ENCODE data around the gene DAZAP2.
"Not testable (repeated sequence)": the region's sequence is repeated elsewhere in the genome, so short reads cannot be mapped to it uniquely, and the experiment has no call there.

The DAZAP2 gene

DNA sequence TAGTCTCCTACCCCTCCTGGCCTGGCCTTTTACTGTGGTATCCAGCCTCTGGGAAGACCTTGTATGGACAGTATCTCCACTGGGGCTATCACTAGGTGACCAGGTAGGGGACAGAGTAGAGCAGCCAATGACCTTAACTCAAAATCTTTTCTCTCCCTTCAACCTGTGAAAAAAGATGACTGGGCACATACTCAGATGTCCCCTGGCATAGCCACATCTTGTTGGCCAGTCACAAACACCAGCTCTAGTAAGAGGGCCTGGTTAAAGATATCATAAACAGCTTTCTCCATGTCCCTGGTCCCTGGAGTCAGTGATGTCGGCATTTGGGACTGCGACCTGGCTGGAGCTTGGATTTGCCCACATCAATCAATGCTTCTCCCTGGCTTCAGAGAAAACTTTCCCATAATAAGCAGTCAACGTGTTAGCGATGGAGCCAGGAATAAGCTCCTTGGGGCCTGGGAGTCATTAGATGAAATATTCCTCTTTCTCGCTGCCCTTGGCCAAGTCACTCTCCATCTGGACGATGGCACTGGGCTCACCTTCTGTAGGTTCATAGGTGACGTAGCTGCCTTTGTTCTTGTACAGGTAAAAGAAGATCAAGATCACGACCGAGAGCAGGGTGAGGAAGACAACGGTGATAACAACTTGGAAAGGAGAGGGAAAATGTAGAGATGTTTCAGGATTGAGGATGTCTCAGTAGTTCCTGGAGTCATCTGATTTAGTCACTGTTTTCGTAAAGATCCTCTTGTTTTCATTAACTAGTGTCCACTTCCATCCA is 7.0 kb downstream of the DAZAP2 start:
- in situ Hi-C loops (cut with HindIII; ENCODE audit: low sequenced_read_pairs) = no loop called here
- no peak for DNase-seq (ENCODE audit: low read depth, low spot score)

DNA sequence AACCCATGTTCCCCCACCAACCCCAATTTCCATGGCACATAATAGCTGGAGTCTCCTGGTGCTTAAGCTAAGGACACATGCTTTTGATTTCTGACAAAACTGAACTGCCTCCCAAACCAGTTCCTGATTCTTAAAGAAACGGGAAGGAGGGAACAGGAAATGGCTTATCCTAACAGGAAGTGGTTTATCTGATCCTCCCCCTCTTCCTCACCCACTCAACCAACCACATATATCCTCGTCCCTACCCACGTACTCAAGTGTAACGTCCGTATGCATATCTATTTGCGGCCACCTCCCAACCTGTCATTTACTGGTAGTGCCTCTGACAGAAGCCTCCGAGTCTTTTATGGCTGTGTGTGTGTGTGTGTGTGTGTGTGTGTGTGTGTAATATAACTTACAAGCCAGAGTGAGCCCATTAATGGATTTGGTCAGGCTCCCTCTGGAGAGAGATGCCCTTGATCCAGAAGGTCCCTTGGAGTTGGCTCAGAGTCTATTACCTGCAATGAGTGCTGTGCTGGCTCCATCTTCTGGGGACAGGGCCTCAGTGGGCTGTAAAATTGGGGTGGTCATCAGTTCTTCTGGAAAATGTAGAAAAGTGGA is 7.7 kb downstream of the DAZAP2 start:
- in situ Hi-C loops (cut with HindIII; ENCODE audit: low sequenced_read_pairs) = no loop called here
- TF ChIP-seq, protein P1, sequence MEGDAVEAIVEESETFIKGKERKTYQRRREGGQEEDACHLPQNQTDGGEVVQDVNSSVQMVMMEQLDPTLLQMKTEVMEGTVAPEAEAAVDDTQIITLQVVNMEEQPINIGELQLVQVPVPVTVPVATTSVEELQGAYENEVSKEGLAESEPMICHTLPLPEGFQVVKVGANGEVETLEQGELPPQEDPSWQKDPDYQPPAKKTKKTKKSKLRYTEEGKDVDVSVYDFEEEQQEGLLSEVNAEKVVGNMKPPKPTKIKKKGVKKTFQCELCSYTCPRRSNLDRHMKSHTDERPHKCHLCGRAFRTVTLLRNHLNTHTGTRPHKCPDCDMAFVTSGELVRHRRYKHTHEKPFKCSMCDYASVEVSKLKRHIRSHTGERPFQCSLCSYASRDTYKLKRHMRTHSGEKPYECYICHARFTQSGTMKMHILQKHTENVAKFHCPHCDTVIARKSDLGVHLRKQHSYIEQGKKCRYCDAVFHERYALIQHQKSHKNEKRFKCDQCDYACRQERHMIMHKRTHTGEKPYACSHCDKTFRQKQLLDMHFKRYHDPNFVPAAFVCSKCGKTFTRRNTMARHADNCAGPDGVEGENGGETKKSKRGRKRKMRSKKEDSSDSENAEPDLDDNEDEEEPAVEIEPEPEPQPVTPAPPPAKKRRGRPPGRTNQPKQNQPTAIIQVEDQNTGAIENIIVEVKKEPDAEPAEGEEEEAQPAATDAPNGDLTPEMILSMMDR (IDR thresholded peaks at IDR 0.05; ENCODE audit: low read depth, low read length) = no peak
- H3K4me3 ChIP-seq (ENCODE audit: low read depth, low read length) = no peak overlapping the region
- DNase-seq (ENCODE audit: low read depth, low spot score) = no peak

More for the DNA sequence above, 7.0 kb downstream of the DAZAP2 start:
- TF ChIP-seq, protein P1 (IDR thresholded peaks at IDR 0.05; ENCODE audit: low read depth, low read length) = no peak
- H3K4me3 ChIP-seq (ENCODE audit: low read depth, low read length) = no peak overlapping the region

DNA sequence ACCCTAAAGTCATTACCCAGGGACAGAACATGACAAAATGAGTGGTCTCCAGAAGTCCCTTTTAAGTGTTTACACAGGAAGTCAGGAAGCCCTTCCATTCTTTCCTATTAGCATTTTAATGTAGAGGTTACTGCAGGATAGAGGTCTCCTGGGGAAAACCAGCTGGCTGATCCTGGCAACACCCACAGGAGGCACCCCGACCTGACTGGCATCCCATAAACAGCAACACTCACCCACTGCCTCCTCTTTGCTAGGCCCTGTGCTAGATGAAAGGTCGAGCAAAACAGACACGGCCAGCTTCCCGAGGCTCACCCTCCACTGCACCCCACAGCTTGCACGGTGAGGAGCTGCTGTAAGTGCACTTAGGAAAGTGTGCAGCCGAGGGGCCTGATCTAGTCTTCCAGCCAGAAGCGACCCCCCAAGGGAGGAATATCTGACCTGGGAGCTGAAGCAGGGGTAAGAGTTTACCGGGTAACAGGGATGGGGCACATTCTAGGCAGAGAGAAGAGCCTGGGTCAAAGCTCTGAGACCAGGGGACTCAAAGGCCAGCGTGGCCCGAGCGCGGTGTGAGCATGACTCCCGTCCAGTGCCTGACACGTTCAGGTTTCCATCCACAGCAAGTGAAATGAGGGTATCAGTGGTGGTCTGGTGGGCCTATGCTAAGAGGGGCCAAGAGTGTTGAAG is 9.0 kb downstream of the DAZAP2 start:
- DNase-seq (ENCODE audit: low read depth, low spot score) = no peak
- no peak overlapping the region for H3K4me3 ChIP-seq (ENCODE audit: low read depth, low read length)
- in situ Hi-C loops (cut with HindIII; ENCODE audit: low sequenced_read_pairs) = no loop called here
- TF ChIP-seq, protein P1 (IDR thresholded peaks at IDR 0.05; ENCODE audit: low read depth, low read length) = no peak

DNA sequence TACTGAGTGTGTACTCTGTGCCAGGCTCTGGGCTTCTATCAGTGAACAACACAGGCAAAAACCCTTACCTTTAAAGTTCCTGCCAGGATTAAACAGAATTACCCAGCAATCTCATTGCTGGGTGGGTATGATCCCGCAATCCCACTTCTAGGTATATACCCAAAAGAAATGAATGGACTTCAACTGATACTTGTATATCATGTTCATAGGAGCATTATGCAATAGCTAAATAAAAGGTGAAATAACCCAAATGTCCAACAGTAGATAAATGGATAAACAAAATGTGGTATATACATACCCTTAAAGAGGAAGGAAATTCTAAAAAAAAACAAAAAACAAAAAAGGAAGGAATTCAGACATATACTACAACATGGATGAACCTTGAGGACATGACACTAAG is 14.7 kb downstream of the DAZAP2 start:
- no peak overlapping the region for H3K4me3 ChIP-seq (ENCODE audit: low read depth, low read length)
- in situ Hi-C loops (cut with HindIII; ENCODE audit: low sequenced_read_pairs) = no loop called here
- no peak for DNase-seq (ENCODE audit: low read depth, low spot score)
- TF ChIP-seq, protein P1 (IDR thresholded peaks at IDR 0.05; ENCODE audit: low read depth, low read length) = no peak

DNA sequence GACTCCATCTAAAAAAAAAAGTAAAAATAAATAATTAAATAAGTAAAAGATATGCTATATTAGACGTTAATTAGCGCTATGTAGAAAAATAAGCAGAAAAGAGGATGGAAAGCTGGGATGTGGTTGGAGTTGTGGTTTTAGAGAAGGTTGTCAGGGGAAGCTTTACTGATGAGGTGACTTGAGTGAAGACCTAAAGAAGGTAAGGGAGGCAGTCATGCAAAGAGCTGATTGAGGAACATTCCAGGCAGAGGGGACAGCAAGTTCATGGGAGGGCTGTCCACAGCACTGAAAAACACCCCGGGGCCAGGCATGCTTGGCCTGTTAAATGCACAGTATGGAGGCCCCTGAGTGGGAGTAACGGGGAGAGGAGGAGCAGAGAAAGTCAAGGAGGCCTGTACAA is 15.9 kb downstream of the DAZAP2 start:
- no peak for DNase-seq (ENCODE audit: low read depth, low spot score)
- TF ChIP-seq, protein P1 (IDR thresholded peaks at IDR 0.05; ENCODE audit: low read depth, low read length) = no peak
- H3K4me3 ChIP-seq (ENCODE audit: low read depth, low read length) = no peak overlapping the region
- in situ Hi-C loops (cut with HindIII; ENCODE audit: low sequenced_read_pairs) = no loop called here

DNA sequence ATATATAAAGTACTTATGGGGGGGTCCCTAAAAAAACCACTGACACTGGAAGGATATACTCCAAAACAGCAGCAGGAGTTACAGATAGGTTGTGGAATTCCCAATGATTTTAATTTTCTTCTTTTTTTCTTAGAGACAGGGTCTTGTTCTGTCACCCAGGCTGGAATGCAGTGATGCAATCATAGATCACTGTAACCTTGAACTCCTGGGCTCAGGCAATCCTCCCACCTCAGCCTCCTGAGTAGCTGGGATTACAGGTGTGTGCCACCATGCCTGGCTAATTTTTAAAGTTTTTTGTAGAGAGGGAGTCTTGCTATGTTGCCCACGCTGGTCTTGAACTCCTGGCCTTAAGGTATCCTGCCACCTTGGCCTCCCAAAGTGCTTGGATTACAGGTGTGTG is 21.0 kb downstream of the DAZAP2 start:
- DNase-seq (ENCODE audit: low read depth, low spot score); H3K4me3 ChIP-seq (ENCODE audit: low read depth, low read length); in situ Hi-C loops (cut with HindIII; ENCODE audit: low sequenced_read_pairs): not testable (repeated sequence)

DNA sequence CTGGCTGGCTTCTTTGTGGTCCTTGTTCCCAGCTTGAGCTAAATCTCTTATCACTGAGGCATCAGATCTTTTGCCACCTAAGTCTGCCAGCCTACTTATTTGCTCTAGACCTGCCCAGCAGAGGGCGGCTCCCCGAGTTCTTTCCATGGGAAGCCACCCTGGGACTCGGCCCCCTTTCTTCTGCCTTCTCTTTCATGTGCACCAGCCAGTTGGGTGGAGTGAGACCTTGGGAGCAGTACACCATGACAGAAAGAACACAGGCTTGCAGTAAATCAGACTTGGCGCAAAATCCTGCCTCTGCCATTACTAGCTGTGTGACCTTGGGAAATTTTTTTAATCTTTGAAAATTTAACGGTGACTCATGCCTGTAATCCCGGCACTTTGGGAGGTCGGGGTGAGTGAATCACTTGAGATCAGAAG is 24.1 kb downstream of the DAZAP2 start:
- H3K4me3 ChIP-seq (ENCODE audit: low read depth, low read length) = no peak overlapping the region
- DNase-seq (ENCODE audit: low read depth, low spot score) = peak; percentile 52

More for the DNA sequence above, 24.1 kb downstream of the DAZAP2 start:
- TF ChIP-seq, protein P1 (IDR thresholded peaks at IDR 0.05; ENCODE audit: low read depth, low read length) = peak; percentile 55
- in situ Hi-C loops (cut with HindIII; ENCODE audit: low sequenced_read_pairs) = no loop called here

Data from astrocyte of the spinal cord (primary cell).